CD4-positive, alpha-beta T cell treated with Interleukin-21 for 1 hour (primary cell): ENCODE results near the gene IRX4.
"Not testable (repeated sequence)": the region's sequence is repeated elsewhere in the genome, so short reads cannot be mapped to it uniquely, and the experiment has no call there.

Experiments
- DNase-seq: peaks from one replicate; pipeline ENCODE4 v3.0.0-alpha.2; 2020

Gene IRX4

DNA sequence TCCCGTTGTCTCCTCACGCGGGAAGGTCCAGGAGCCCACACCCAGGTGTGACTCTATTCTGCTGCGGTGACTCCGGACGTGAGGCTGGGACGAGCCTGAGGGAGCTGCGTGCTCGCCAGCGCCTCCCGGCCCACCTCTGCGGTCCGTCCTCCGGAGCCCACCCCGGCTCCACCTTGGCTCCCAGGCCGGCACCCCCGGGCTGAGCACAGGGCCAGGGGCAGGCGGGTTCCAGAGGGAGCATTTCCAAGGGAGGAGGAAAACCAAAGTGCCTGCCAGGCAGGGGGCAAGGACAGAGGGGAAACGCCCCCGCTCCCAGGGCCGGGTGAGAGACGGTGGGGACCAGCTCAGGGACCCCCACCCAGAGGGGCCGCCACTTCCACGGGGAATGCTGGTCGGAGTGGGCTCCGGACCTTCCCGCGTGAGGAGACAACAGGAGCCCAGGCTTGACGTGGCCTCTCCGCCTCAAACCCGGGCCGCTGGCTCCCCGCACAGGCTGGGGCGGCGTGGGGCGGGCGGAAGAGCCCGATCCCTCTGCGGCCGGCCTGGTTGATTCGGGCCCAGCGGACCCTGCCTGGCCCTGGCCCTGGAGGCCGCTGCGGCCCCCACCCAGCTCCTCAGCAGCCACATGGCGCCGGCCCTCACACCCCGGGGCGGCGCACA, 26.0 kb downstream of the IRX4 start:
- no peak for DNase-seq

DNA sequence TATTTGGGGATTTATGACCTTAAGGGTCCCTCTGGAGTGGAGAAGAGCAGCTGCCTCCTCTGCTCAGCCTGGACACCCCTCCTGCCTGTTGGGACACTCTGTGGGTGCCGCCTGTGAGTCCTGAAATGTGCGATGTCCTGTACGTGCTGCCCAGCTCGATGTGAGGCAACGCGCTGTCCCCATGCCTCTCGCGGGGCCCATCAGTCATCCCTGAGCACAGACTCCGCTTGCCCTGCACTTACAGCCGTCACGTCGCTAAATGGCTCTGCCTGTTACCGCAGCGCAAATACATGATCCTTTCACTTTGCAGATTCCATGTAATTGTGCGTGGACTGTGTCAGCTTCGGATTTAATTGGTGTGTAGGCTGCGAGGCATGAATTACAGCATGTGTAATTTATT, 27.1 kb downstream of the IRX4 start:
- DNase-seq, result no peak

GRCh38 chr5:1855075-1855474, 27.6 kb downstream of the IRX4 start:
- no peak for DNase-seq

DNA sequence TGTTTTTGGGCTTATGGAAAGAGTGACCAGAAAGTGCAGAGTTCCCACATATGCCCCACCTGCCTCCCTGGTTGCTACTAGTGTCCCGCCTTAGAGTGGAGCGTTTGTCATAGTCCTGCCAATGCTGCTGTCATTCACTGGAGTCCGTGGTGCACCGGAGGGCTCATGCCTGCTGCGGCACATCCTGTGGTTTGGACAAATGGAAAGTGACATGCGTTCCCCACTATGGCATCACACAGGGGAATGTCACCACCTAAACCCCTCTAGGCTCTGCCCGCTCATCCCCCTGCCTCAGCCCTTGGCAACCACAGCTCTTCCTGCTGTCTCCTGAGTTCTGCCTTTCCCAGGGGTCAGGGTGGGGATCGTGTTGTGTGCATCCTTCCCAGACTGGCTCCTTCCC, 29.2 kb downstream of the IRX4 start:
- no peak for DNase-seq

DNA sequence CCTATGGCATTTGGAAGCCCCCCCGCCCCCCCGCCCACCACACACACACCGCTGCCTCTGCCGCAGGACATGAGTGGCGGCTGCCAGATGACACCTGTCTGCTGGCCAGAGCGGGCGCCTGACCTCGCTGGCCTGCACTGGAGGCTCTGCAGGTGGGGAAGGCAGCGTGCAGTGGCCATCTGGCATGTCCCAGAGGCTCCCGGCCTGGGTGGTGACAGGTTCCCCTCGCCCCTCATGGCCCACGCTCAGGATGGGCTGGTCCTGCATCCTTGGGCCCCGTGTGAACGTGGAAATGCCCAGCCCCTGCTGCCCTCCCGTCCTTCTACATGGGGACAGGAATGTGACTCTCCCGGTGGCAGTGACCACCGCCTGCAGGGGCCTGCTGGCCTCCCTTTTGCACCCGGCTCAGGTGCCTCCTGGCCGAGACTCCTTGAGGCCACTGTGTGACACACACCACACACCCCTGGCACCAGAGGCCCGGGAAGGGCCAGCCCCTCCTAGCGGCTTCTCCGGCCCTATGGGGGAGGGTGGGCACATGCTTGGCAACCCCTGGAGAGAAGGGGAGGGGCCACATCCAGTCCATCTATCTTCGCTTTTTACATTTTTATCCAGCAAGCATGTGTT, 30.3 kb downstream of the IRX4 start:
- DNase-seq, result no peak

- DNase-seq, result no peak
Observed at GRCh38 chr5:1851290-1851934, 31.3 kb downstream of the IRX4 start.

- DNase-seq, result no peak
Observed at GRCh38 chr5:1850324-1851154, 32.2 kb downstream of the IRX4 start.

GRCh38 chr5:1847611-1848010, 35.1 kb downstream of the IRX4 start:
- DNase-seq, result no peak

DNA sequence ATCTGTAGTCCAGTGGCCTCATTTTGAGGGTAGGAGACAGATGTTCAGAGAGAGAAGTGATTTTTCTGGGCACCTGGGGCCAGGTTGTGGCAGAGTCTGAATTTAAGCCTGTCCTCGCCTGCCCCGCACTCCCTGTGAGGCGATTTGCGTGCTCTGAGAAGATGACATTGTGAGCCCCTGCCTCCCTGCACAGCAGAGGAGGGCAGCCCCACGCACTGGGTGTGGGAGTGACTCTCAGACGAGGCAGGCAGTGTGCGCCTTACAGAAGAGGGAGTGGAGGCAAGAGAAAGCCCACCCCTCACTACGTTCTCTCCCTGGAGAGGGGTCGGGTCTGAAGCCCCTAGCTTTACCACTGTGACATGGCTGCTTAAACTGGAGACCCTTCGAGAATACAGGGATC, 35.7 kb downstream of the IRX4 start:
- no peak for DNase-seq

GRCh38 chr5:1846583-1846982, 36.1 kb downstream of the IRX4 start:
- no peak for DNase-seq

DNA sequence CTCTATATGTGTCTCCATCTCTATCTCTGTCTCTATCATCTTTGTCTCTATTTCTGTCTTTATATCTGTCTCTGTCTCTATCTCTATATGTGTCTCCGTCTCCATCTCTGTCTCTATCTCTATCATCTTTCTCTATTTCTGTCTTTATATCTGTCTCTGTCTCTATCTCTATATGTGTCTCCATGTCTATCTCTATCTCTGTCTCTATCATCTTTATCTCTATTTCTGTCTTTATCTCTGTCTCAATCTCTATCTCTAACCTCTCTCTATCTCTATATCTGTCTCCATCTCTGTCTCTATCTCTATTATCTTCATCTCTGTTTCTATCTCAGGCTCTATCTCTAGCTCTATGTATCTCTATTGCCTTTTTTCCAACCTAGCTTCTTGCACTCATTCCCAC, 37.0 kb downstream of the IRX4 start:
- no peak for DNase-seq

DNA sequence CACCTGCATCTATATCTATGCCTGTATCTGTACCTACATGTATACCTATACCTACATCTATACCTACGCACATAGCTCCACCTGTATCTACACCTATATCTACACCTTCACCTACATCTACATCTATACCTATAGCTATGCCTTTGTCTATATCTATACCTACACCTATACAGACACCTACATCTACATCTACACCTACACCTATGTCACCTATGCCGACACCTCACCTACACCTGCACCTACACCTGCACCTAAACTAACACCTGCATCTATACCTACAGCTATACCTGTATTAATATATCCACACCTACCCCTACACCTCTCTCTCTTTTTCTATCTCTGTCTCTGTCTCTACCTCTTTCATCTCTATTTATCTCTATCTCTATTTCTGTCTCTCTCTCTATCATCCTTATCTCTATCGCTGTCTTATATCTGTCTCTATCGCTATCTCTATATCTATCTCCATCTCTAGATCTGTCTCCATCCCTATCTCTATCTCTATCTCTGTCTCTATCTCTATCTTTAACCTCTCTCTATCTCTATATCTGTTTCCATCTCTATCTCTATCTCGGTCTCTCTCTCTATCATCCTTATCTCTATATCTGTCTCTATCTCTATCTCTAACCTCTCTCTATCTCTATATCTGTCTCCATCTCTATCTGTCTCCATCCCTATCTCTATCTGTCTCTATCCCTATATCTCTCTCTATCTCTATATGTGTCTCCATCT, 37.9 kb downstream of the IRX4 start:
- DNase-seq, result no peak

- DNase-seq, result not testable (repeated sequence)
Observed at GRCh38 chr5:1843761-1844160, 39.0 kb downstream of the IRX4 start.

GRCh38 chr5:1842004-1842819, 40.5 kb downstream of the IRX4 start:
- no peak for DNase-seq

DNA sequence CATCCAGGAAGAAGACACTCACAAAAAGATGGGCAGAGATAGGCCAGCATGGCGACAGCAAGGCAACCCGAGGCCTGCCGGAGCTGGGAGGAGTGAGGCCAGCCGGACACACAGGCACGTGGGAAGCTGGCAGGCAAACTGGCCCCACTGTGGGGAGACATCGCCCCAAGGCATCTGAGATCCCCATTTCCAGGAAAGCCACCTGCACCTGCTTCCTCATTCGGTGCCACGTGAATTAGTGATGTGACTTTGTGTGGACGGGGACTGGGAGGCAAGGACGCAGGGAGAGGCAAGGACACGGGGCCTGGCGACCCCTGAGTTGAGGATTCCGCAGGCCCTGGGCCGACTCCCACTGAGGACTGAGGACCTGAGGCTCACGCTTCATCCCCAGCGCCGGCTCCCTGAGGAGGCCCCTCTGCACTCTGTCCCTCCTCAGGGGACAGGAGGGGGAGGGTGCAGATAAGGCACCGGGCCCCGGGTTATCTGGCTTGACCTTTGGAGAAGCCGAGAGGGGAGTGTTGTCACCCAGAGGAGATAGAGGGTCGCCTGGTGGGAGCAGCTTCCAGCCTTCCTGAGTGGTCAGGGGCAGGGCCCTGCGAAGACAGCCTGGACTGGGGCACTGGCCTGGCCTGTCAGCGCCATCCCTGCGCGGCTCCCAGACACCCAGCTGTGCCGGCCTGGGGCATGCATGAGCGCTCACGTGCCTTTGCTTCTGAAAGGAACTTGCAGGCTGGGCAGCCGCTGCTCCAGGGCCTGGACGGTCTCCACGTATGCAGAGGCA, 41.8 kb downstream of the IRX4 start:
- no peak for DNase-seq

DNA sequence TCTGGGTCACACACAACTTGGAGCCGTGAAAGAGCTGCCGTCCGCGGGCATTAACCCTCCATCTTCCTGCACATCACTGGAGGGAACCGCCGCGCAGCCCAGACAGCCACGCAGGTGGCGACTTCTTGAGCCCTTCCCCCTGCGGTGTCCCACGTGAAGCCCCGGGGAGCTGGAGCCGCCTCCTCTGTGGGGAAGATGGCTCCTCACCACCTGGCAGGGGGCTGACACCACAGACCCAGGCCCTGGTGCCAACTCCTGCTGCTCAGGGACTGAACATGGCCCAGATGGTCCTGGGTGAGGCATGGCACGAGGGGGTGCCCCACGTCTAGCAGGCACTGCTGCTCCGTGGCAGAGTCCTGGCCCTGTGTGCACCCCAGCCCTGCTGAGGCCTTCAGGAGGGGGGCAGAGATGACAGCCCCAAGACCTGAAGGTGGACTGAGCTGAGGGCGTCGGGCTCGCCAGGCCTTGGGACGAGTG, 42.6 kb downstream of the IRX4 start:
- no peak for DNase-seq

DNA sequence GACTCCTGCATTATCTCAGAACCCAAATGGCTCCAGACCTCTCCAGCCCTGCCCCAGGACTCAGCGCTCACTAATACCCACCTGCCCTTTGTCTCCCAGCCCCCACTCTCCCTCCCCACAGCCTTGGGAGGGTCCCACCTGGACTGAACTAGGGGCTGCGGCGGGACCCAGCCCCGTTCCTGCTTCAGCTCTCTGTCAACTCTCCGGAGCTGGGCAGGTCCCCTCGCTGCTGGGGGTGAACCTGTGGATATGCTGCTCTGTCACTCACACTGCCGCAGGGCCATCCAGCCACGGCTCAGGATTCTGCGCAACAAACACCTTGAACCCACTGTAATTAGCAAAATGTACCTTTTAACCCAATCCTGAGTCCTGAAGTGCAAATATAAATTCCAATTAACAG, 44.7 kb downstream of the IRX4 start:
- no peak for DNase-seq

DNA sequence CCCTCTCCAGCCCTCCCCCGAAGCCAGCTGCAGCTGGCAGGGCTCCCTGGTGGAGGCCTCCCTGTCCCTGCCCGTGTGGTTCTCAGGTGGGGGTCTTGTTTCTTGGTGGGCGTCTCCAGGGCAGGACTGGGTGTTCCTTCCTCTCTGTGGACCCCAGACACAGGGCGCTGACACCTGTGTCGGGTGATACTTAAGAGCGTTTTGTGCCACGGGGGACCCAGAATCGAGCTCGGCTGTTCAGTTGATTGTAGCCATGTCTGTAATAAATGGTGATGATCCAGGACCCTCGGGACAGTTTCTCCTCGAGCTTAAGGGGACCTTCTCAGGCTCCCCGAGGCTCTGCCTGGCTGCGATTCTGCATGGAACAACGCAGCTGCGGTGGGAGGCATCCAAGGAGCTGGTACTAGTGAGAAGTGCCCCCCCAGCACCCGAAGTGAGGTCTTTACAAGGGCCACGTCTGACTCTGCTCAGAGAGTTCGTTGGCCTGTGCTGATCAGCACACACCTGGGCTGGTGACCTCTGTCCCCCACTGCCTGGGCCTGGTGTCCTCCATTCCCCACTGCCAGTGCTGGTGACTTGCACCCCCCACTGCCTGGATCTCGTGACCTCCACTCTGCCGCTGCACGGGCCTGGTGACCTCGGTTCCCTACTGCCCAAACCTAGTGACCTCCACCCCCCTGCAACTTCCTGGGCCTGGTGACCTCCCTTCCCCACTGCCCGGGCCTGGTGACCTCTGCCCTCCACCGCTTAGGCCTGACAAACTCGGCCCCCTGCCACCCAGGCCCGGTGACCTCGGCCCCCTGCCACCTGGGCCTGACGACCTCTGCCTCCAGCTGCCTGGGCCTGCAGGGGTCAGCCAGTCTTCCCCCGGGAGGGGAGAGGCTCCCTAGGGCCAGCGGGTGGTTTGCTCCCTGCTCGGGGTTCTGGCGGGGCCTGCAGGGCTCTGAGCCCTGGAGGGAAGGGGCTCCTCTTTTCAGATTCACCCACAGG, 45.5 kb downstream of the IRX4 start:
- DNase-seq, result no peak

GRCh38 chr5:1836176-1836890, 46.4 kb downstream of the IRX4 start:
- no peak for DNase-seq
